Kidney epithelial cell (primary cell): ENCODE data around the gene HAGH. TPM values are rescaled to one million over a fixed set of nuclear protein-coding genes. Genes with fewer than 3 reads are reported as not detected.

ENCODE experiments used
- total RNA-seq: library from RNA; depleted of rRNA; stranded (reverse); fragments of >200 nt; gene quantifications from 2 replicates; pipeline ENCODE4 v1.2.3, GENCODE V29; 2015

HAGH gene
- total RNA-seq, 1 donor from 2014 or later = 62.8 TPM

Other genes starting within 250 kb of the HAGH start
- 15.5 and 18.1 TPM in 2 replicates for gene IFT140, start 214.8 kb downstream of the HAGH start, total RNA-seq
- gene CRAMP1, start 214.5 kb downstream of the HAGH start, total RNA-seq = 10.7 and 19.3 TPM in 2 replicates
- 108 and 109 TPM in 2 replicates for gene JPT2, start 148.5 kb downstream of the HAGH start, total RNA-seq
- gene MAPK8IP3, start 120.6 kb downstream of the HAGH start, total RNA-seq = 32.6 and 46.9 TPM in 2 replicates
- gene NME3, start 55.3 kb downstream of the HAGH start, total RNA-seq = 44.9 and 45.3 TPM in 2 replicates
- gene EME2, start 54.0 kb downstream of the HAGH start, total RNA-seq = 6.8 and 13.6 TPM in 2 replicates
- 94.9 and 108 TPM in 2 replicates for gene MRPS34, start 53.7 kb downstream of the HAGH start, total RNA-seq
- gene SPSB3, start 44.3 kb downstream of the HAGH start, total RNA-seq = 60.6 and 78.2 TPM in 2 replicates
- 145 and 187 TPM in 2 replicates for gene NUBP2, start 43.9 kb downstream of the HAGH start, total RNA-seq
- gene IGFALS, start 33.1 kb downstream of the HAGH start, total RNA-seq = 0.48 TPM in 1 of 2 replicates, not detected in the other
- 59.7 and 77.3 TPM in 2 replicates for gene FAHD1, start 381 bp upstream of the HAGH start, total RNA-seq
- 5.0 and 6.2 TPM in 2 replicates for gene MEIOB, start 45.3 kb upstream of the HAGH start, total RNA-seq
- gene HS3ST6, start 91.6 kb upstream of the HAGH start, total RNA-seq = 0.89 and 0.92 TPM in 2 replicates
- 11.7 and 12.0 TPM in 2 replicates for gene MSRB1, start 116.4 kb upstream of the HAGH start, total RNA-seq
- gene RPL3L, start 127.9 kb upstream of the HAGH start, total RNA-seq = not detected in 2 replicates
- gene NDUFB10, start 132.7 kb upstream of the HAGH start, total RNA-seq = 280 and 289 TPM in 2 replicates
- 4,278 and 4,383 TPM in 2 replicates for gene RPS2, start 138.0 kb upstream of the HAGH start, total RNA-seq
- gene RNF151, start 140.0 kb upstream of the HAGH start, total RNA-seq = not detected in 2 replicates
- 53.5 and 70.3 TPM in 2 replicates for gene TBL3, start 145.2 kb upstream of the HAGH start, total RNA-seq
- gene NOXO1, start 154.6 kb upstream of the HAGH start, total RNA-seq = 0.96 TPM in 1 of 2 replicates, not detected in the other
- gene GFER, start 157.4 kb upstream of the HAGH start, total RNA-seq = 30.2 and 32.7 TPM in 2 replicates
- 11.3 and 20.1 TPM in 2 replicates for gene SYNGR3, start 163.1 kb upstream of the HAGH start, total RNA-seq
- 48.1 and 57.7 TPM in 2 replicates for gene ZNF598, start 183.0 kb upstream of the HAGH start, total RNA-seq
- gene NPW, start 193.0 kb upstream of the HAGH start, total RNA-seq = not detected in 2 replicates
- 27.5 and 46.3 TPM in 2 replicates for gene NHERF2, start 200.1 kb upstream of the HAGH start, total RNA-seq
- gene NTHL1, start 221.0 kb upstream of the HAGH start, total RNA-seq = 39.3 and 44.1 TPM in 2 replicates
- gene TSC2, start 221.2 kb upstream of the HAGH start, total RNA-seq = 67.9 and 104 TPM in 2 replicates